K562 (cell line): Measurements from ENCODE around the gene KLK14. TPM values are rescaled to one million over a fixed set of nuclear protein-coding genes. Genes with fewer than 3 reads are reported as not detected.

Experiments
- ARHGAP35 ChIP-seq: fragments of 450-650 bp; IDR thresholded peaks from 2 replicates; pipeline ENCODE4 v1.6.1; 2018; ENCODE audit not compliant: partially characterized antibody
- ATF2 ChIP-seq: sonication (generic); formaldehyde crosslinking; IDR thresholded peaks from 2 replicates; pipeline ENCODE4 v1.8.1; 2022; ENCODE audit warnings: missing genetic modification reagents
- BRD4 ChIP-seq: fragments of 200-600 bp; sonication (generic); IDR thresholded peaks from 2 replicates; pipeline ENCODE4 v1.6.1; 2017; ENCODE audit warnings: inconsistent platforms
- CREM ChIP-seq: IDR thresholded peaks from 2 replicates; pipeline ENCODE4 v1.6.1; 2014; ENCODE audit warnings: antibody characterized with exemption, low read depth
- FOXJ3 ChIP-seq: sonication (generic); formaldehyde crosslinking; IDR thresholded peaks from 2 replicates; pipeline ENCODE4 v1.4.0; 2020; ENCODE audit warnings: mild to moderate bottlenecking, missing genetic modification reagents
- FOXK1 ChIP-seq: sonication (generic); formaldehyde crosslinking; IDR thresholded peaks from 2 replicates; pipeline ENCODE4 v1.8.0; 2022; ENCODE audit warnings: missing genetic modification reagents, mild to moderate bottlenecking, borderline replicate concordance
- HDAC6 ChIP-seq: IDR thresholded peaks from 2 replicates; pipeline ENCODE4 v1.6.1; 2012; ENCODE audit warnings: low read depth, mild to moderate bottlenecking, control low read depth, inconsistent platforms, low read length, moderate library complexity
- HDGF ChIP-seq: fragments of 450-650 bp; IDR thresholded peaks from 2 replicates; pipeline ENCODE4 v1.6.1; 2016
- HNRNPK ChIP-seq: fragments of 200-400 bp; formaldehyde crosslinking; IDR thresholded peaks from one replicate; pipeline ENCODE4 v1.6.1; 2018; ENCODE audit warnings: mild to moderate bottlenecking, low read depth, low read length; ENCODE audit not compliant: poor library complexity, severe bottlenecking
- PCBP1 ChIP-seq: fragments of 200-400 bp; formaldehyde crosslinking; IDR thresholded peaks from 2 replicates; pipeline ENCODE4 v1.6.1; 2018; ENCODE audit warnings: mild to moderate bottlenecking, low read depth, low read length; ENCODE audit not compliant: poor library complexity, severe bottlenecking
- RBM34 ChIP-seq: fragments of 200-400 bp; formaldehyde crosslinking; IDR thresholded peaks from 2 replicates; pipeline ENCODE4 v1.6.1; 2018; ENCODE audit warnings: low read length, borderline replicate concordance; ENCODE audit not compliant: insufficient read depth
- SNAPC5 ChIP-seq: fragments of 250-450 bp; sonication (Bioruptor Pico); IDR thresholded peaks from 2 replicates; pipeline ENCODE4 v1.8.0; 2021; ENCODE audit warnings: moderate library complexity, mild to moderate bottlenecking, inconsistent platforms
- STAT5B ChIP-seq: fragments of 250-450 bp; sonication (Bioruptor Pico); IDR thresholded peaks from 2 replicates; pipeline ENCODE4 v1.8.0; 2021; ENCODE audit warnings: mild to moderate bottlenecking, inconsistent platforms
- TEAD2 ChIP-seq: fragments of 450-650 bp; IDR thresholded peaks from 2 replicates; pipeline ENCODE4 v1.6.1; 2016; ENCODE audit warnings: missing genetic modification characterization, control low read depth, missing compliant biosample characterization
- TEAD4 ChIP-seq, 2 experiments: sonication (generic) in 1 of 2; formaldehyde crosslinking in 1 of 2; IDR thresholded peaks; 2 replicates each; pipeline versions ENCODE4 v1.6.1 to v1.8.0; 2012 to 2022; ENCODE audit warnings: borderline replicate concordance in 1 of 2, inconsistent platforms in 1 of 2, low read length in 1 of 2, mild to moderate bottlenecking in 1 of 2, missing genetic modification reagents in 1 of 2
- ZNF318 ChIP-seq, 2 experiments: fragments of 450-650 bp; IDR thresholded peaks; 2 replicates each; pipeline ENCODE4 v1.6.1; 2016; ENCODE audit warnings: mild to moderate bottlenecking in 2 of 2, borderline replicate concordance in 1 of 2, low read depth in 1 of 2, moderate library complexity in 1 of 2
- ZNF707 ChIP-seq: fragments of 250-450 bp; sonication (Bioruptor Pico); conservative IDR thresholded peaks from 2 replicates; pipeline ENCODE4 v1.8.0; 2022; ENCODE audit warnings: inconsistent platforms, mild to moderate bottlenecking, moderate library complexity
- polyA plus RNA-seq, 8 experiments: library from polyadenylated mRNA; depleted of rRNA in 4 of 8; stranded (reverse) in 5 of 8; unstranded in 3 of 8; fragments of >200 nt; fragmentation: Nextera tagmentation in 2 of 8; fragmentation: Illumina TruSeq in 1 of 8; extraction: Ambion mirVana in 2 of 8; extraction: Trizol in 1 of 8; gene quantifications; 2 replicates each; pipeline versions ENCODE4 v1.2.1 to v1.2.3, GENCODE V29; 2011 to 2014; ENCODE audit warnings: inconsistent platforms in 1 of 8, missing spikeins in 1 of 8
- total RNA-seq, 7 experiments: library from RNA; depleted of rRNA in 6 of 7; stranded (reverse); fragments of >200 nt in 6 of 7; fragmentation: Illumina TruSeq in 2 of 7; extraction: Trizol in 2 of 7; gene quantifications; 2 replicates each; pipeline versions ENCODE4 v1.2.1 to v1.2.3, GENCODE V29; 2011 to 2021; ENCODE audit warnings: low replicate concordance in 1 of 7

KLK14 gene
- total and polyA plus RNA-seq, 9 of the 15 experiments (the other 6 are each of a cell fraction or from before 2014, with no cell fraction given), result not detected

- TF ChIP-seq ZNF318 (IDR thresholded peaks at IDR 0.05; ENCODE audit: borderline replicate concordance in 1 of 2, low read depth in 1 of 2), result no peak
- no peak for TF ChIP-seq RBM34
- TF ChIP-seq TEAD2 (tag), result 0 out of 2 replicates have a peak, but pooled peaks have one; percentile 26
- peak; percentile 81 for TF ChIP-seq TEAD4 (IDR thresholded peaks at IDR 0.05; ENCODE audit: low read length)
- no peak for TF ChIP-seq TEAD4 (CRISPR knock-in tag; IDR thresholded peaks at IDR 0.05; ENCODE audit: borderline replicate concordance)
- no peak for TF ChIP-seq FOXJ3 (CRISPR knock-in tag)
- no peak for TF ChIP-seq ARHGAP35
- TF ChIP-seq CREM, result peak; percentile 13; the same call in 1 of the 2 replicates
- no peak for TF ChIP-seq PCBP1
- TF ChIP-seq STAT5B, result no peak
- TF ChIP-seq SNAPC5, result no peak
- no peak for TF ChIP-seq BRD4
- TF ChIP-seq ATF2 (CRISPR knock-in tag), result no peak
- TF ChIP-seq HNRNPK, result no peak
- no peak for TF ChIP-seq HDGF
- TF ChIP-seq ZNF707 (CRISPR knock-in tag), result no peak
- TF ChIP-seq FOXK1 (CRISPR knock-in tag), result no peak; the same call in 1 of the 2 replicates
- TF ChIP-seq HDAC6, result no peak
Observed at GRCh38 chr19:51131780-51132680, 49.3 kb upstream of the KLK14 start (continued).
